Stimulated activated CD8-positive, alpha-beta memory T cell treated with anti-CD3 and anti-CD28 coated beads, Interleukin-4, amount 100 ng/mL, for 4 hours (primary cell): ENCODE data around the gene NPAS2.

Source experiments
- DNase-seq, 2 donors: peaks; one replicate each; pipeline ENCODE4 v3.0.0-alpha.2; 2020; ENCODE audit warnings: low read depth in 2 of 2, low spot score in 1 of 2

Gene NPAS2

DNA sequence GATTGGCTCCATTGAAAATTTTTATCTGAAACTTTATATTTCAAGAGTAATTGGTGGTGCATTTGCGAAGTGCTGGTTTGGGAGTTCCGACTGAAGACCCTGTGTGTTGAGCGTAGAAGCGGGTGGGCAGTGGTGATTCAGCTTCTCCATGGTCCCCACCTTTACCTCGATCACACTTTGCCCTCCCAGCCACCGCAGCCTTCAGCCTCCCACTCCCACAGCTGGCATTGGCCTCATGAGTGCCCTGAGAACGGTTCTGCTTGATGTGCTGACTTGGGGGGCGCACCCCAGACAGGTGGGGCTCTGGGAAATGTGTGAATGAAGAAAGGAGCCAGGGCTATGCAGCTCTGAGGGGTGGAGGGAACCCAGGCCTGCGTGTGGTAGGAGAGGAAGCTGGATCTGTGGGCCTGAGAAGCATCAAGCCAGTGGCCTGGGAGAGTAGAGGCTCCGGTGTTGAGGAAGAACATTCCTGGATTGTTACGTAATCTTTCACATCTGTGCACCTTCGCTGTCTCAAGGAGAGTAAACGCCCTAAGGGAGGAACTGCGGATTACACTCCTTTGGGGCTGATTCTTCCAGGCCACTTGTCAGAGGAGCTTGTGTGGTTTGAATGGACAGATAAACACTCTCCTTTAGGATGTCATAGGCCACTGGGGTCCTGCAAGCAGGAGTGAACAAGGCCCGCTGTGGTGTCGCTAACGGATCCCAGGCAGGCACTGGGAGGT is 83.8 kb downstream of the NPAS2 start:
- no peak for DNase-seq

- no peak for DNase-seq
Measured at GRCh38 chr2:100905132-100905805, 85.3 kb downstream of the NPAS2 start.

DNA sequence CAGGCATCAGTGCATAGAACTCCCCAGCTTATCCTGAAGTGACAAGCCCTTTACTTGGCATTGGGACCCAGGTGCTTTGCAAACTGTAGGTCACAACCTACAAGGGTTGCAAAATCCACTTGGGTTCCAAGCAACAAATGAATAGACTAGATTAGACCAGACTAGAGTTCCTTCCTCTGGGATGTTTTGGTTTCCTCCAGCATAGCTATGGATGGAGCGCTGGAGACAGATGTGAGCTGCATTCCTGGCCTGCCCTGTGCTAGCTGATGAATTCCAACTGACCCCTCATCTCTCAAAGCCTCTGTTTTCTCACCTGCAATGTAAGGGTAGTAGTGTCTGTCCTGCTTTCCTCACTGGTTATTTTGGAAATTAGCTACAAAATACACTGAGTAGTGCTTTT is 86.2 kb downstream of the NPAS2 start:
- DNase-seq, result no peak

GRCh38 chr2:100906679-100907078 is 86.7 kb downstream of the NPAS2 start:
- DNase-seq, result no peak

DNA sequence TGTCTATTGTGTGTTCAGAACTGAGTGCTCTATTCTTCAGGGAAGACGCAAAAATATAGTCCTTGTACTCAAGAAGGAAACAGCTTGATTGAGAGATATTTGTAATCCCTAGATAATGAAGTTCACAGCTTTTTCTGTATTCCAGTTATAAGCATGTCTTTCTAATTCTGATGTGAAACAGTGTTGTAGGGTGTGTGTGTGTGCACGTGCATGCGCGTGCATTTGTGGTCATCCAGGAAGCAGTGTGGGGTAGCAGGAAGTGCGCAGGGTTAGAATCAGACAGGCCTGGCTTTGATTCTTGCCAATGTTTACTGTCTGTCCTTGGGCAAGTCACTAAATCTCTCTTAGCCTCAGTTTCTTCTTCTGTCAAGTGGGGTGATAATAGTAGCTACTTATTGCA is 87.9 kb downstream of the NPAS2 start:
- DNase-seq, result no peak

DNA sequence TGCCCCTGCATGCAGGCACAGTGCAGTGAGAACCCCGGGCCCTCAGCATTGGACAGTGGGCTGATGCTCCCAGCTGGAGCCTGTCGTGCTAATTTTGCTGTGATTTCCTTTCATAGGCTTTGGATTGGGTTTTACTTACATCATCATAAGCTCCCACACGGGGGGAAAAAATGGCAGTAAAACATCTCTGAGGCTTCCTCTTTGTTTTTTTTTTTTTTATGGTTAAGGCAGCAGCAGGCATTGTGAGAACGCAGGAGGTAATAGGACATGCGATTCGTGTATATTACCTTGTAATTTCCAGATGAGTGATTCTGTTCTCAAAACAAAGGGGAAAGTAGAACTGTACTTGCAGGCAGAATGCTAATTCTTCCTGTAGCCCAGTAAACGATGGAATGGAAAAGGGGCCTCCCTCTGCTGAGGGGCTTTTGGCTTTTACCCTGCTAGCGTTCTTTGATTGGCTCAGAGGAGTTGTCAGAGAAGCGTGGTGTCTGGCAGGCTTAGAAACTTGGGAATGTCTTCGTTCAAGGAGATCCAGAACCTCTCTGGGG is 89.7 kb downstream of the NPAS2 start:
- DNase-seq, result no peak

DNA sequence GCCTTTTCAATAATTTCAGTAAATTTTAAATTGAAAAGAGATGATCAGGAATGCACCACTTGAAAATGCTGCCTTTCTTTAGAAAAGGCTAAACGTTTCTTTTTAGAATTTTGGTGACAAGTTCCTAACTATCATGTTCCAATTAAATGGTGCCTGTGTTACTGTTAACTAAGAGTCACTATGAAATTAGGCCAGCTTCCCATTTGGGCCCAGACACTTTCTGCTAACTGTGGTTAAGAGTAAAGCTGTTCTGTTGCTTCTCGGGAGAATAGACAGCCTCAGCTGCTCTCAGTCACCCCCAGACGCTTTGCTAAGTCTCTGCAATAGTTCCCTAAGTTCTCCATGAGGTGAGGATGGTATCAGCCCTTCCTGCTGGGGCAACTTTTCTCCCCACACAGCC is 90.2 kb downstream of the NPAS2 start:
- no peak for DNase-seq

DNA sequence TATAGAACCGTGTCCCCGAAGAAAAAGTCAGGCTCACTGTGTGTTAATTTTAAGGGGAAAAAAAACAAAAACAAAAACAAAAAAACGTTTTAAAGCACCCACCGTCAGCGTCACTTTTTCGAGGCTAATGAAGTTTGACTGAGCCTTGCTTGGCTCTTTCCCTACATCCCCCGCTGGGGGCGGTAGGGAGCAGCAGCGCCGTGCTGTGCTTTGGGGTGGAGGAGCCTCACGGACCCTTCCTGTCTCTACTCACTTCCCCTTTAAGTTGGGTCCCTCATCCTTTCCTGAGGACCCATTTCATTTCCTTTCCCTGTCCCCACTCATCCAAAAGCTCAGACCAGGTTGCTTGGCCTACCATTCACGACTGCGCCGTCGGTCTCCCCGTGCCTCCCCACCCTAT is 99.4 kb downstream of the NPAS2 start:
- no peak for DNase-seq

DNA sequence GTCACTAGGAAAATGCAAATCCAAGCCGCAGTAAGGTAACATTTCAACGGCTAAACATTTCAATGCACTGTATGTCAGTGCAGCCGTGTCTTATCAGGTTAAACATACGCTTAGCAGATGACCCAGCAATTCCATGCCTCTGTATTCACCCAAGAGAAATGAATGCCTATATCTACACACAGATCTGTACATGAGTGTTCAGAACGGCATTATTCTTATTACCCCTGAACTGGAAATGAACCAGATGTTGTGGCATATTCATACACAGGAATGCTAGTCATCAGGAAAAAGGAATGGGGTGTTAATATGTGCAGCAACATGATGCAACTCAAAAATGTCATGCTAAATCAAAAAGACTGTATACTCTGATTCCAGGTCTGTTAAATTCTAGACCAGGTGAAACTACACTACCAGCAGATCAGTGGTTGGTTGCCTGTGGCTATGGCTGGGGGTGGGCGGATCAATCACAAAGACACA is 101.8 kb downstream of the NPAS2 start:
- DNase-seq, result no peak

DNA sequence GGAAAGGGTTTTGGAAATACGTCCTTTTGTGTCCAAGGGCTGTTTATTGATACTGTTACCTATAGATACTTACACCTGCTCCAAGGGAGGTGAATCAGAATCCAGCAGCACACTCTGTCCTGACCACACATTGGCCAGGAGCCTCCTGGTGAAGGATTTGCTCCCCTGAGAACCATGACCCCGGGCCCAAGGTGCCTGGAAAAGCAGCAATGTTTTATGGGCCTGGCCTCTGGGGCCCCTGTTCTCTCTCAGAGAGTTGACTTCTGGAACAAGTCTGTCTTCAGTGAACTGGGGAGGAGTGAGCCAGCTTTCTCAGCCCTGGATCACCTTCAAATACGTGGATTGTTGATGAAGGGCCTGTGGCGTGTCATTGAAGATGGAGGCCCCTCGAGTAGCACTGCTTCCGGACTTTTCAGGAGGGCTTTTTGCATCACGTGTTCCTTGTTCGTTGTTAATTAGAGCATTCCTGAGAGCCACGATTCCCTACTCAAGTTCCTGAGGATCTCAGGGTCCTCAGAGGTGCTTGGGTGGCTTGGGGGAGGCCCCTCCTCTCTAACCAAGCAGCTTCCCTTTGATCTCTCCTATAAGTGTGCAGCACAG is 103.6 kb downstream of the NPAS2 start:
- DNase-seq, result no peak

DNA sequence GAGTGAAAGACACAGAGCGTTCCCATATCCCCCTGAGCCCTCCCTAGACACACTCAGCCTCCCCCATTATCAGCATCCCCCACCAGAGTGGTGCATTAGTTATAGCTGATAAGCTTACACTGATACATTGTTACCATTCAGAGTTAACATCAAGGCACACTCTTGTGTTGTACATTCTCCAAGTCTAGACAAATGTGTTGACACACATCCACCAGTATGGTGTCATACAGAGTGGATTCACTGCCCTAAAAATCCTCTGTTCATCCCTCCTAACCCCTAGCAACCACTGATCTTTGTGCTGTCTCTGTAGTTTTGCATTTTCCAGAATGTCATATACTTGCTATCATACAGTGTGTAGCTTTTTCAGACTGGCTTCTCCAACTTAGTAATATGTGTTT is 104.2 kb downstream of the NPAS2 start:
- no peak for DNase-seq

GRCh38 chr2:100924520-100925451 is 104.8 kb downstream of the NPAS2 start:
- DNase-seq, result no peak

DNA sequence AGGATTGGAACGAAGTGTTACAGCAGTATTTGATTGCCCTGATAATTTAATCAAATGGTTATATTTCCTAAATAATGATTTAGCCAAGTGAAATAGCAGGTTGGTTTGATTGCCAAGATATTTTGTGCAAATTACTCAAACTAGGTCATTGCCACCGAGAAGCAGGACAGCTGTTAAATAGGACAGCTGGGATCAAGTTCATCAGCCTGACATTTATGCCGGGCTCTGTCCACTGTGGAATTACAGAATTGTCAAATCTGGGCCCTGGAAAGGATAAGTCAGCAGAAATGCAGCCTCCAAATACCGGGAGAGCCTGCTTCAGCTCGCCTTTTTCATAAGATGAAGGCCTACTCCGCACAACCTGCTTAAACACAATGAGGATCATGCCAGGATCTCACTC is 108.3 kb downstream of the NPAS2 start:
- DNase-seq, result no peak

DNA sequence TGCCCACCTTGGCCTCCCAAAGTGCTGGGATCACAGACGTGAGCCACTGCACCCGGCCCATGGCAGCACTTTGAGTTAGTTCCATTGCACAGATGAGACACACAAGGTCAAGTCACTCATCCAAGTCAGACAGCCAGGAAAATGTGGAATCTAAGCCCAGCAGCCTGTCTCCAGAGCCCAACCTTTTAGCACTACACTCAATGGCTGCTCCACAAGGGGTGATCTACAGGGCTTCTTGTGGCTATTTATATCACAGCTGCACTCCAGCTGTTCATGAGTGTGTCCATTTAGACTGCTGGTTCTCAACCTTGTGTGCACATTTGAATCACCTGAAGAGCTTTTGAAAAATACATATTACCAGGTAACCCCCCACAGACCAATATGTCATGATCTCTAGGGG is 109.2 kb downstream of the NPAS2 start:
- DNase-seq, result no peak

- no peak for DNase-seq
Measured at GRCh38 chr2:100934504-100935371, 114.8 kb downstream of the NPAS2 start.

GRCh38 chr2:100935372-100935752 is 115.4 kb downstream of the NPAS2 start:
- DNase-seq, result no peak

DNA sequence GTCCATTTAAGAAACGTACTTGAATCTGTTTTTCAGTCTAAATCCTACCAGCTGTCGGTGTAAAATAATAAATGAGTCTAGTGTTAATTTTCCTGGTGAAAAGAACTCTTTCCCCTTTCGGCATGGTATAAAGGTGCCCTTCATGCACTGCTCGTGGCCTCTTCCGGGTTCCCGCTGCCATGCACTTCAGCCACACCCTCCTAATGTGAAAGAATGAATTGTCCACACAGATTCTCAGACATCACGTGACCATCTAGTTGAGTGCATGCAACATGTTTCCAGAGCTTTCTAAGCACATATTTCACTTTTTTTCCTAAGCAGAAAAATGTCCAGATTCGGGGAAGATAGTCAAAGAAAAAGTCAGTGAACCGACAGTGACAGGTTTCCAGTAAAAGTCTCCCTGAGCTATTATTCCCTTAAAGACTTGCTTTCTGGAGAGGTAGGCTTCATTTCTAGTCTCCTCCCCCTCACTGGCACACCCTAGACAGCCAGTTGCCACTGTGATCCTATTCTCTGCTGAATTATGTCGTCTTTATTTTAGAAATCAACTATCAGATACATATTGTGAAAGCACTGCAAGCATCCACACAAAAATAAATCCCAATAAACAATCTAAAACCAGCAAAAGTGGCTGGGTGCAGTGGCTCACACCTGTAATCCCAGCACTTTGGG is 116.3 kb downstream of the NPAS2 start:
- no peak for DNase-seq

DNA sequence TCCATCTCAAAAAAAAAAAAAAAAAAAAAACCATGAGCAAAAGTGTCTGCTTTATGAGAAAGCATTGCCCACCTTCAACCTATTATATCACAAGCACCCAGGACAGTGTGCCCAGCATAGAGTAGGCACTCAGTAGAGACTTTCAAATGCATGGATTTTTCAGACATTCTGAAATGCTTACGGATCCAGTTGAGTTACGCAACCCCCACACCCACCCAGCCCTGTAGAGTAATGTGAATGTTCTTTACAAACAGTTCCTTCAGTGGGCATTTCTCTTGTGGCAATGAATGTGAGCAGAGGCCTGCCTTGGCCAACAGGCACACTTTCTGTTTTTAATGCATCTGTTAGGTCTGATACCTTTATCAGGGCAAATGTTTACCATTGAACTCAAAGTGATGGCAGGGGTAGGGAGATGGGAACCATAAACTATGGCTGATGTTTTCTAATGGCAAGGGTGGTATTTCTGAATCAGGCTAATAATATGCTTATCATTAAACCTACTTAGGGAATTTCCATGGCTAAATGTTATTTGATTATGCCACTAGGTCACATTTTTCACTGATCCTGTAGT is 117.1 kb downstream of the NPAS2 start:
- DNase-seq, result no peak
